ENCODE data around the gene NRBP1.

NRBP1 gene

GRCh38 chr2:27427863-27428212, 593 bp upstream of the NRBP1 start:
- TF ChIP-seq, protein P1, sequence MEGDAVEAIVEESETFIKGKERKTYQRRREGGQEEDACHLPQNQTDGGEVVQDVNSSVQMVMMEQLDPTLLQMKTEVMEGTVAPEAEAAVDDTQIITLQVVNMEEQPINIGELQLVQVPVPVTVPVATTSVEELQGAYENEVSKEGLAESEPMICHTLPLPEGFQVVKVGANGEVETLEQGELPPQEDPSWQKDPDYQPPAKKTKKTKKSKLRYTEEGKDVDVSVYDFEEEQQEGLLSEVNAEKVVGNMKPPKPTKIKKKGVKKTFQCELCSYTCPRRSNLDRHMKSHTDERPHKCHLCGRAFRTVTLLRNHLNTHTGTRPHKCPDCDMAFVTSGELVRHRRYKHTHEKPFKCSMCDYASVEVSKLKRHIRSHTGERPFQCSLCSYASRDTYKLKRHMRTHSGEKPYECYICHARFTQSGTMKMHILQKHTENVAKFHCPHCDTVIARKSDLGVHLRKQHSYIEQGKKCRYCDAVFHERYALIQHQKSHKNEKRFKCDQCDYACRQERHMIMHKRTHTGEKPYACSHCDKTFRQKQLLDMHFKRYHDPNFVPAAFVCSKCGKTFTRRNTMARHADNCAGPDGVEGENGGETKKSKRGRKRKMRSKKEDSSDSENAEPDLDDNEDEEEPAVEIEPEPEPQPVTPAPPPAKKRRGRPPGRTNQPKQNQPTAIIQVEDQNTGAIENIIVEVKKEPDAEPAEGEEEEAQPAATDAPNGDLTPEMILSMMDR (IDR thresholded peaks at IDR 0.05; ENCODE audit: insufficient read depth, low read depth, low read length, missing control alignments): no peak
- H3K4me3 ChIP-seq (ENCODE audit: low read depth, low read length): peak overlapping the region; percentile 93
- no peak for DNase-seq (ENCODE audit: low read depth)

DNA sequence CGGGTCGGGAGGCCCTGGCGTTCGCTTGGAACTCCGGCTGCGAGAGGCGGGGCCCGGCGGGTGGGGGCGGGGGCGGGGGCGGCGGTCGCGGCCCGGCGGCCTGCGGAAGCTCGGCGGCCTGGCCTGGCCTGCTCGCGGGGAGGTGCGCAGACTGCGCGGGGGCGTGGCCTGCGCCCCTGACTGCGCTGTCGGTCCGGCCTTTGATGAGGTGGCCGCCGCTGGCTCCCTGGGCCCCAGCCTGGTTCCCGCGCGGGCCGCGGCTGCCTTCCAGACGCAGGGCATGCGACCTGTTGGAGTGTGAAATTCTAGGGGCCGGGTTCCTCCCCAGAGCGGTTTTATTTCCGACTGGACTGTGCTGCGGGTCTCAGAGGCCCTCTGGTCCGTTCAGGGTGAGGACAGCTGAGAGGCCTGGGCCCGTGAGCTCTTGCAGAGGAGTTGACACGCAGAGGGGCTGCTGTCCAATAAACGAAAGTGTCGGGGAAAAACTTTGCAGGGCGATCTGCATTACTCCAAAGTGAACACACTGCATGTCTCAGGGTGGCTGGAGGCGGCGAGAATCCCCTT, 629 bp downstream of the NRBP1 start:
- TF ChIP-seq, protein P1 (IDR thresholded peaks at IDR 0.05; ENCODE audit: insufficient read depth, low read depth, low read length, missing control alignments): no peak
- H3K4me3 ChIP-seq (ENCODE audit: low read depth, low read length): peak overlapping the region; percentile 93
- DNase-seq (ENCODE audit: low read depth): peak; percentile 92

GRCh38 chr2:27431395-27431794, 3.0 kb downstream of the NRBP1 start:
- no peak overlapping the region for H3K4me3 ChIP-seq (ENCODE audit: low read depth, low read length)
- no peak for DNase-seq (ENCODE audit: low read depth)
- TF ChIP-seq, protein P1 (IDR thresholded peaks at IDR 0.05; ENCODE audit: insufficient read depth, low read depth, low read length, missing control alignments): no peak

- TF ChIP-seq, protein P1 (IDR thresholded peaks at IDR 0.05; ENCODE audit: insufficient read depth, low read depth, low read length, missing control alignments): no peak
- no peak overlapping the region for H3K4me3 ChIP-seq (ENCODE audit: low read depth, low read length)
- no peak for DNase-seq (ENCODE audit: low read depth)
Observed at GRCh38 chr2:27435628-27436027, 7.2 kb downstream of the NRBP1 start.

DNA sequence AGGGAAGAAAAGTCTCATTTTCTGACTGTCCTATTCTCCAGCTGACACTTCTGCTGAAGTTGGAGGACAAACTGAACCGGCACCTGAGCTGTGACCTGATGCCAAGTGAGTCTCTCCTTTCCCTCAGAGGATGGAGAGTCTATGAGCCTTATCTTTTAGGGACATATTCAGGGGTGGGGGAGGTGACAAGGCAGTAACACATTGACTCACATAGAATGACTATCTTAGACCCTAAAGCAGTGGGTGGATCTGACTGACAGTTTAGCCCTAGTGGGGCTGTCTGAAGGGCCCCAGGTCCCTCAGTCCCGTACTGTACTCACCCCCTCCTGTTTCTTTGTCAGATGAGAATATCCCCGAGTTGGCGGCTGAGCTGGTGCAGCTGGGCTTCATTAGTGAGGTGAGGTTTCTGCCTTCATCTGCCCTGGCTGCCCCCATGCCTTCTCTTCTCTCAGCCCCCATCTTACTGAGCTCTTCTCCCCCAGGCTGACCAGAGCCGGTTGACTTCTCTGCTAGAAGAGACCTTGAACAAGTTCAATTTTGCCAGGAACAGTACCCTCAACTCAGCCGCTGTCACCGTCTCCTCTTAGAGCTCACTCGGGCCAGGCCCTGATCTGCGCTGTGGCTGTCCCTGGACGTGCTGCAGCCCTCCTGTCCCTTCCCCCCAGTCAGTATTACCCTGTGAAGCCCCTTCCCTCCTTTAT, 12.9 kb downstream of the NRBP1 start:
- H3K4me3 ChIP-seq (ENCODE audit: low read depth, low read length): no peak overlapping the region
- no peak for DNase-seq (ENCODE audit: low read depth)
- TF ChIP-seq, protein P1 (IDR thresholded peaks at IDR 0.05; ENCODE audit: insufficient read depth, low read depth, low read length, missing control alignments): no peak

GRCh38 chr2:27441958-27442919, 13.8 kb downstream of the NRBP1 start, which contains the start of gene KRTCAP3:
Gene KRTCAP3 (plus strand): TSS chr2:27442381. CDS start chr2:27442413, 32 bp downstream.
- peak; percentile 28 for DNase-seq (ENCODE audit: low read depth)

More at GRCh38 chr2:27441958-27442919, 13.8 kb downstream of the NRBP1 start, which contains the start of gene KRTCAP3:
- TF ChIP-seq, protein P1 (IDR thresholded peaks at IDR 0.05; ENCODE audit: insufficient read depth, low read depth, low read length, missing control alignments): peak; percentile 7
- H3K4me3 ChIP-seq (ENCODE audit: low read depth, low read length): no peak within 1 kb of the TSS

Measured in GM12865 (cell line).